Measurements from ENCODE around the gene ARHGAP44. TPM values are rescaled to one million over a fixed set of nuclear protein-coding genes. Genes with fewer than 3 reads are reported as not detected.

Gene ARHGAP44
- total and polyA plus RNA-seq, 4 donors: 0.14 to 1.3 (median 0.42) TPM

DNA sequence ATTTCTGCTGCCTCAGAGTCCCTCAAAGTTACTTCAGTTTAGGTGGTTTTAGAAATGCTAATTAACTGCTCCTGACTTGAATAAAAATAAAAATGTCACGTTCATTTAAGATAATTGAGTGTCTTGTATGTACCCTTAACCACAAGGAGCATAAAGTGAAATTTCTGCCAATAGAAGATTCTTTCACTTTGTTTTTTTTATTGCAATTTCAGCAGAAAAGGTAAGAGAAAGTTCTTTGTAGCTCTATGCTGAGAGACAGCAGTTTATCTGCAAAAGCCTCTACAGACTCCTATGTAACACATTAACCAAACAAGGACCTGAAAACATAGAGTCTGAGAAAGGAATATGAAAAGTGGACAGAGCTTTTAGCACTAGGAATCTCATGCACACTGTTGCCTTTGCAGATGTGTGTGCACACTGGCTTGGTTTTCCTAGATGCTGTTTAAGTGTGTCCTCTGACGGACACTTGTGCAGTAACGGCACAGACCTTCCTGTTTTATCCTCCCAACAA, 11.6 kb downstream of the ARHGAP44 start:
- no peaks in the 10 kb centered on the region for H3K9me3 ChIP-seq (ENCODE audit: control insufficient read depth in 4 of 4, low read length in 3 of 4)
- no peaks in the 10 kb centered on the region for H3K36me3 ChIP-seq (ENCODE audit: control insufficient read depth in 4 of 4, insufficient read depth in 3 of 4, low read depth in 1 of 4, low read length in 3 of 4)
- H3K4me3 ChIP-seq (ENCODE audit: low read depth in 1 of 3, low read length in 3 of 3): no peak overlapping the region
- H3K27ac ChIP-seq (ENCODE audit: low read depth in 1 of 2, low read length in 2 of 2): no peak overlapping the region
- no peaks in the 10 kb centered on the region for H3K4me1 ChIP-seq (ENCODE audit: control insufficient read depth in 4 of 4, insufficient read depth in 4 of 4, low read length in 3 of 4)
- TF ChIP-seq SP1 (IDR thresholded peaks at IDR 0.05) (no peak), RAD21 (IDR thresholded peaks at IDR 0.05) (no peak), HNF4G (IDR thresholded peaks at IDR 0.05) (no peak), TAF1 (conservative IDR thresholded peaks at IDR 0.05) (no peak), FOXA2 (IDR thresholded peaks at IDR 0.05) (no peak), HNF4A (conservative IDR thresholded peaks at IDR 0.05) (no peak), EGR1 (IDR thresholded peaks at IDR 0.05; ENCODE audit: low read depth in 2 of 2) (no peak), YY1 (IDR thresholded peaks at IDR 0.05) (no peak), FOXA1 (IDR thresholded peaks at IDR 0.05) (no peak)
- TF ChIP-seq, protein P1, sequence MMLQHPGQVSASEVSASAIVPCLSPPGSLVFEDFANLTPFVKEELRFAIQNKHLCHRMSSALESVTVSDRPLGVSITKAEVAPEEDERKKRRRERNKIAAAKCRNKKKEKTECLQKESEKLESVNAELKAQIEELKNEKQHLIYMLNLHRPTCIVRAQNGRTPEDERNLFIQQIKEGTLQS (IDR thresholded peaks at IDR 0.05): no peak
- TF ChIP-seq, protein P2, sequence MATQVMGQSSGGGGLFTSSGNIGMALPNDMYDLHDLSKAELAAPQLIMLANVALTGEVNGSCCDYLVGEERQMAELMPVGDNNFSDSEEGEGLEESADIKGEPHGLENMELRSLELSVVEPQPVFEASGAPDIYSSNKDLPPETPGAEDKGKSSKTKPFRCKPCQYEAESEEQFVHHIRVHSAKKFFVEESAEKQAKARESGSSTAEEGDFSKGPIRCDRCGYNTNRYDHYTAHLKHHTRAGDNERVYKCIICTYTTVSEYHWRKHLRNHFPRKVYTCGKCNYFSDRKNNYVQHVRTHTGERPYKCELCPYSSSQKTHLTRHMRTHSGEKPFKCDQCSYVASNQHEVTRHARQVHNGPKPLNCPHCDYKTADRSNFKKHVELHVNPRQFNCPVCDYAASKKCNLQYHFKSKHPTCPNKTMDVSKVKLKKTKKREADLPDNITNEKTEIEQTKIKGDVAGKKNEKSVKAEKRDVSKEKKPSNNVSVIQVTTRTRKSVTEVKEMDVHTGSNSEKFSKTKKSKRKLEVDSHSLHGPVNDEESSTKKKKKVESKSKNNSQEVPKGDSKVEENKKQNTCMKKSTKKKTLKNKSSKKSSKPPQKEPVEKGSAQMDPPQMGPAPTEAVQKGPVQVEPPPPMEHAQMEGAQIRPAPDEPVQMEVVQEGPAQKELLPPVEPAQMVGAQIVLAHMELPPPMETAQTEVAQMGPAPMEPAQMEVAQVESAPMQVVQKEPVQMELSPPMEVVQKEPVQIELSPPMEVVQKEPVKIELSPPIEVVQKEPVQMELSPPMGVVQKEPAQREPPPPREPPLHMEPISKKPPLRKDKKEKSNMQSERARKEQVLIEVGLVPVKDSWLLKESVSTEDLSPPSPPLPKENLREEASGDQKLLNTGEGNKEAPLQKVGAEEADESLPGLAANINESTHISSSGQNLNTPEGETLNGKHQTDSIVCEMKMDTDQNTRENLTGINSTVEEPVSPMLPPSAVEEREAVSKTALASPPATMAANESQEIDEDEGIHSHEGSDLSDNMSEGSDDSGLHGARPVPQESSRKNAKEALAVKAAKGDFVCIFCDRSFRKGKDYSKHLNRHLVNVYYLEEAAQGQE (IDR thresholded peaks at IDR 0.05): no peak
- TF ChIP-seq, protein P3, sequence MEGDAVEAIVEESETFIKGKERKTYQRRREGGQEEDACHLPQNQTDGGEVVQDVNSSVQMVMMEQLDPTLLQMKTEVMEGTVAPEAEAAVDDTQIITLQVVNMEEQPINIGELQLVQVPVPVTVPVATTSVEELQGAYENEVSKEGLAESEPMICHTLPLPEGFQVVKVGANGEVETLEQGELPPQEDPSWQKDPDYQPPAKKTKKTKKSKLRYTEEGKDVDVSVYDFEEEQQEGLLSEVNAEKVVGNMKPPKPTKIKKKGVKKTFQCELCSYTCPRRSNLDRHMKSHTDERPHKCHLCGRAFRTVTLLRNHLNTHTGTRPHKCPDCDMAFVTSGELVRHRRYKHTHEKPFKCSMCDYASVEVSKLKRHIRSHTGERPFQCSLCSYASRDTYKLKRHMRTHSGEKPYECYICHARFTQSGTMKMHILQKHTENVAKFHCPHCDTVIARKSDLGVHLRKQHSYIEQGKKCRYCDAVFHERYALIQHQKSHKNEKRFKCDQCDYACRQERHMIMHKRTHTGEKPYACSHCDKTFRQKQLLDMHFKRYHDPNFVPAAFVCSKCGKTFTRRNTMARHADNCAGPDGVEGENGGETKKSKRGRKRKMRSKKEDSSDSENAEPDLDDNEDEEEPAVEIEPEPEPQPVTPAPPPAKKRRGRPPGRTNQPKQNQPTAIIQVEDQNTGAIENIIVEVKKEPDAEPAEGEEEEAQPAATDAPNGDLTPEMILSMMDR (IDR thresholded peaks at IDR 0.05; ENCODE audit: low read depth, low read length, missing input control): no peak
- TF ChIP-seq, protein P4, sequence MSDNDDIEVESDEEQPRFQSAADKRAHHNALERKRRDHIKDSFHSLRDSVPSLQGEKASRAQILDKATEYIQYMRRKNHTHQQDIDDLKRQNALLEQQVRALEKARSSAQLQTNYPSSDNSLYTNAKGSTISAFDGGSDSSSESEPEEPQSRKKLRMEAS (IDR thresholded peaks at IDR 0.05): no peak
- DNase-seq (ENCODE audit: low spot score): no peak
- no peaks in the 10 kb centered on the region for H3K27me3 ChIP-seq (ENCODE audit: control insufficient read depth in 4 of 4, insufficient read depth in 4 of 4, low read length in 3 of 4)
- no peak overlapping the region for H3K9ac ChIP-seq (ENCODE audit: low read depth in 1 of 2, low read length in 2 of 2)
- 51% methylated on average over 3 of the region's 3 CpGs for WGBS

DNA sequence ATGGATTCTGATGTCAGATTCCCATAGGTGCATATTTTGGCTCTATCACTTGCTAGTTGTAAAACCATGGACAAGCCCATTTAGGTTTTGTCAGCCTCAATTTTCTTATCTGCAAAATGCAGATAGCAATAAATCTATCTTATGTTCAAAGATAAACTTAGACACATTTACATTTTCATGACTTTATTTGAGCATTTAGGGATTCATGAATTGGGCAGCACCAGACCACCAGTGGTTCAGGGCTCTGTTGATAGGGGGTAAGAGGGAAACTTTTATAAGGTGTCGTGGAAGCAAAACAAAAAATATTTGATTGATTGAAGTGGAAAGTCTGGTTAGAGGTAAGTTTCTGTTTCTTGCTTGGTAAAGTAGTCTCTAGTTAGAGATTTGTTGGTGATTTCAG, 17.3 kb downstream of the ARHGAP44 start:
- Histone ChIP-seq H3K9me3 (ENCODE audit: control insufficient read depth in 4 of 4, low read length in 3 of 4) (peaks cover 0 to 10% (median 2%) of the 10 kb centered on the region in 4 donors), H3K27ac (ENCODE audit: low read depth in 1 of 2, low read length in 2 of 2) (no peak overlapping the region), H3K27me3 (ENCODE audit: control insufficient read depth in 4 of 4, insufficient read depth in 4 of 4, low read length in 3 of 4) (peaks cover 0 to 4% (median 0%) of the 10 kb centered on the region in 4 donors), H3K4me3 (ENCODE audit: low read depth in 1 of 3, low read length in 3 of 3) (no peak overlapping the region), H3K9ac (ENCODE audit: low read depth in 1 of 2, low read length in 2 of 2) (no peak overlapping the region), H3K36me3 (ENCODE audit: control insufficient read depth in 4 of 4, insufficient read depth in 3 of 4, low read depth in 1 of 4, low read length in 3 of 4) (peaks cover 0 to 2% (median 0%) of the 10 kb centered on the region in 4 donors), H3K4me1 (ENCODE audit: control insufficient read depth in 4 of 4, insufficient read depth in 4 of 4, low read length in 3 of 4) (no peaks in the 10 kb centered on the region)
- DNase-seq (ENCODE audit: low spot score): no peak
- TF ChIP-seq GABPA (IDR thresholded peaks at IDR 0.05 in 1 of 2, conservative IDR thresholded peaks at IDR 0.05 in 1 of 2) (no peak), NR2F2 (IDR thresholded peaks at IDR 0.05) (no peak), HNF4A (conservative IDR thresholded peaks at IDR 0.05) (no peak), EGR1 (IDR thresholded peaks at IDR 0.05; ENCODE audit: low read depth in 2 of 2) (no peak), JUND (IDR thresholded peaks at IDR 0.05) (no peak), FOXA2 (IDR thresholded peaks at IDR 0.05) (no peak)
- TF ChIP-seq, protein P2 (IDR thresholded peaks at IDR 0.05): no peak
- TF ChIP-seq, protein P3 (IDR thresholded peaks at IDR 0.05; ENCODE audit: low read depth, low read length, missing input control): no peak
- TF ChIP-seq, protein P5, sequence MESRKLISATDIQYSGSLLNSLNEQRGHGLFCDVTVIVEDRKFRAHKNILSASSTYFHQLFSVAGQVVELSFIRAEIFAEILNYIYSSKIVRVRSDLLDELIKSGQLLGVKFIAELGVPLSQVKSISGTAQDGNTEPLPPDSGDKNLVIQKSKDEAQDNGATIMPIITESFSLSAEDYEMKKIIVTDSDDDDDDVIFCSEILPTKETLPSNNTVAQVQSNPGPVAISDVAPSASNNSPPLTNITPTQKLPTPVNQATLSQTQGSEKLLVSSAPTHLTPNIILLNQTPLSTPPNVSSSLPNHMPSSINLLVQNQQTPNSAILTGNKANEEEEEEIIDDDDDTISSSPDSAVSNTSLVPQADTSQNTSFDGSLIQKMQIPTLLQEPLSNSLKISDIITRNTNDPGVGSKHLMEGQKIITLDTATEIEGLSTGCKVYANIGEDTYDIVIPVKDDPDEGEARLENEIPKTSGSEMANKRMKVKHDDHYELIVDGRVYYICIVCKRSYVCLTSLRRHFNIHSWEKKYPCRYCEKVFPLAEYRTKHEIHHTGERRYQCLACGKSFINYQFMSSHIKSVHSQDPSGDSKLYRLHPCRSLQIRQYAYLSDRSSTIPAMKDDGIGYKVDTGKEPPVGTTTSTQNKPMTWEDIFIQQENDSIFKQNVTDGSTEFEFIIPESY (IDR thresholded peaks at IDR 0.05): no peak
- TF ChIP-seq, protein P4 (IDR thresholded peaks at IDR 0.05): no peak
- 88% methylated on average over 1 of the region's 1 CpG for WGBS
